ENCODE data around the gene RLN3. TPM values are rescaled to one million over a fixed set of nuclear protein-coding genes. Genes with fewer than 3 reads are reported as not detected.

Gene RLN3
- total RNA-seq, 1 donor from 2014 or later = not detected

- no peaks in the 10 kb centered on the region for H3K36me3 Mint-ChIP-seq (ENCODE audit: insufficient read depth)
- no peak overlapping the region for H3K27ac Mint-ChIP-seq
- TF ChIP-seq, protein P1, sequence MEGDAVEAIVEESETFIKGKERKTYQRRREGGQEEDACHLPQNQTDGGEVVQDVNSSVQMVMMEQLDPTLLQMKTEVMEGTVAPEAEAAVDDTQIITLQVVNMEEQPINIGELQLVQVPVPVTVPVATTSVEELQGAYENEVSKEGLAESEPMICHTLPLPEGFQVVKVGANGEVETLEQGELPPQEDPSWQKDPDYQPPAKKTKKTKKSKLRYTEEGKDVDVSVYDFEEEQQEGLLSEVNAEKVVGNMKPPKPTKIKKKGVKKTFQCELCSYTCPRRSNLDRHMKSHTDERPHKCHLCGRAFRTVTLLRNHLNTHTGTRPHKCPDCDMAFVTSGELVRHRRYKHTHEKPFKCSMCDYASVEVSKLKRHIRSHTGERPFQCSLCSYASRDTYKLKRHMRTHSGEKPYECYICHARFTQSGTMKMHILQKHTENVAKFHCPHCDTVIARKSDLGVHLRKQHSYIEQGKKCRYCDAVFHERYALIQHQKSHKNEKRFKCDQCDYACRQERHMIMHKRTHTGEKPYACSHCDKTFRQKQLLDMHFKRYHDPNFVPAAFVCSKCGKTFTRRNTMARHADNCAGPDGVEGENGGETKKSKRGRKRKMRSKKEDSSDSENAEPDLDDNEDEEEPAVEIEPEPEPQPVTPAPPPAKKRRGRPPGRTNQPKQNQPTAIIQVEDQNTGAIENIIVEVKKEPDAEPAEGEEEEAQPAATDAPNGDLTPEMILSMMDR (IDR thresholded peaks at IDR 0.05; ENCODE audit: unreplicated experiment) = peak; percentile 64
- peak overlapping the region; percentile 86 for H3K4me3 Mint-ChIP-seq (ENCODE audit: low read depth)
- H3K9me3 Mint-ChIP-seq (ENCODE audit: low read depth) = no peaks in the 10 kb centered on the region
- H3K27me3 Mint-ChIP-seq = peaks cover 11% of the 10 kb centered on the region
- H3K4me1 Mint-ChIP-seq (ENCODE audit: low read depth) = peaks cover 6% of the 10 kb centered on the region
- DNase-seq (ENCODE audit: low spot score, unreplicated experiment) = peak; percentile 64
Measured at GRCh38 chr19:14073261-14073924, 45.4 kb downstream of the RLN3 start.

- no peaks in the 10 kb centered on the region for H3K36me3 Mint-ChIP-seq (ENCODE audit: insufficient read depth)
- H3K9me3 Mint-ChIP-seq (ENCODE audit: low read depth) = no peaks in the 10 kb centered on the region
- peaks cover 6% of the 10 kb centered on the region for H3K4me1 Mint-ChIP-seq (ENCODE audit: low read depth)
- H3K27ac Mint-ChIP-seq = no peak overlapping the region
- TF ChIP-seq, protein P1 (IDR thresholded peaks at IDR 0.05; ENCODE audit: unreplicated experiment) = no peak
- peak overlapping the region; percentile 86 for H3K4me3 Mint-ChIP-seq (ENCODE audit: low read depth)
- no peak for DNase-seq (ENCODE audit: low spot score, unreplicated experiment)
- peaks cover 11% of the 10 kb centered on the region for H3K27me3 Mint-ChIP-seq
Measured at GRCh38 chr19:14073925-14074838, 46.2 kb downstream of the RLN3 start.

DNA sequence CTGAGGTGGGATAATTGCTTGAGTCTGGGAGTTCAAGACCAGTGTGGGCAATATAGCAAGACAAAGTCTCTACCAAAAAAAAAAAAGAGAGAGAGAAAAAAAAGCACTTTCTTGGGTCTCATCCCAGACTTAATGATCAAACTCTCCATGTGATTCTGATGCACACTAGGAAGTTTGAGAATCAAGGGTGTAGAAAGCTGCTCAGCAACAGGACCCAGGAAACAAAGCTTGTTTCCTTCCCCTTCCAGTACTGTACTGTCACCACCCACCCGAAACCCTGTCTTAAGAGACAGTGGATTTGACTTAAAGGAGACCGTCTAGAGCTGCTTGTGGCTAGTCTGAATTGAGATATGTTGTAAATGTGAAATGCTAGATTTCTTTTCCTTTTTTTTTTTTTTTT, 50.5 kb downstream of the RLN3 start:
- H3K4me3 Mint-ChIP-seq (ENCODE audit: low read depth) = no peak overlapping the region
- H3K9me3 Mint-ChIP-seq (ENCODE audit: low read depth) = no peaks in the 10 kb centered on the region
- H3K4me1 Mint-ChIP-seq (ENCODE audit: low read depth) = peaks cover 14% of the 10 kb centered on the region
- no peaks in the 10 kb centered on the region for H3K36me3 Mint-ChIP-seq (ENCODE audit: insufficient read depth)
- no peaks in the 10 kb centered on the region for H3K27me3 Mint-ChIP-seq
- TF ChIP-seq, protein P1 (IDR thresholded peaks at IDR 0.05; ENCODE audit: unreplicated experiment) = no peak
- no peak for DNase-seq (ENCODE audit: low spot score, unreplicated experiment)
- no peak overlapping the region for H3K27ac Mint-ChIP-seq

Other genes with a start within 250 kb of the RLN3 start
- gene ZSWIM4, start 232.7 kb upstream of the RLN3 start, total RNA-seq = 30.9 and 34.6 TPM in 2 replicates
- gene NANOS3, start 151.0 kb upstream of the RLN3 start, total RNA-seq = 9.5 and 10.5 TPM in 2 replicates
- 6.1 and 8.9 TPM in 2 replicates for gene BRME1, start 122.0 kb upstream of the RLN3 start, total RNA-seq
- gene CC2D1A, start 121.9 kb upstream of the RLN3 start, total RNA-seq = 69.4 and 74.0 TPM in 2 replicates
- not detected in 2 replicates for gene PODNL1, start 89.7 kb upstream of the RLN3 start, total RNA-seq
- gene DCAF15, start 75.6 kb upstream of the RLN3 start, total RNA-seq = 57.3 and 65.5 TPM in 2 replicates
- gene RFX1, start 21.8 kb upstream of the RLN3 start, total RNA-seq = 26.5 and 30.6 TPM in 2 replicates
- 3.4 and 3.7 TPM in 2 replicates for gene IL27RA, start 3.6 kb downstream of the RLN3 start, total RNA-seq
- gene PALM3, start 33.9 kb downstream of the RLN3 start, total RNA-seq = 5.7 and 7.7 TPM in 2 replicates
- 3.0 and 3.5 TPM in 2 replicates for gene MISP3, start 44.6 kb downstream of the RLN3 start, total RNA-seq
- gene C19orf67, start 57.6 kb downstream of the RLN3 start, total RNA-seq = 0.43 TPM in 1 of 2 replicates, not detected in the other
- gene SAMD1, start 62.6 kb downstream of the RLN3 start, total RNA-seq = 64.7 and 72.4 TPM in 2 replicates
- 87.4 and 92.1 TPM in 2 replicates for gene PRKACA, start 89.6 kb downstream of the RLN3 start, total RNA-seq
- gene ASF1B, start 108.4 kb downstream of the RLN3 start, total RNA-seq = 18.4 TPM in 2 replicates
- gene ADGRL1, start 178.0 kb downstream of the RLN3 start, total RNA-seq = 54.6 and 55.3 TPM in 2 replicates